Activated effector memory CD4-positive, alpha-beta T cell treated with Interleukin-2 at 50 U/mL for 16 hours (primary cell): ENCODE data around the gene PLTP.
A peak's percentile ranks its signal among the peaks of the same experiment; 100 is the strongest.
"Not testable (repeated sequence)": the region's sequence is repeated elsewhere in the genome, so short reads cannot be mapped to it uniquely, and the experiment has no call there.

Experiments used
- DNase-seq: peaks from one replicate; pipeline ENCODE4 v3.0.0-alpha.2; 2020

Gene PLTP

DNA sequence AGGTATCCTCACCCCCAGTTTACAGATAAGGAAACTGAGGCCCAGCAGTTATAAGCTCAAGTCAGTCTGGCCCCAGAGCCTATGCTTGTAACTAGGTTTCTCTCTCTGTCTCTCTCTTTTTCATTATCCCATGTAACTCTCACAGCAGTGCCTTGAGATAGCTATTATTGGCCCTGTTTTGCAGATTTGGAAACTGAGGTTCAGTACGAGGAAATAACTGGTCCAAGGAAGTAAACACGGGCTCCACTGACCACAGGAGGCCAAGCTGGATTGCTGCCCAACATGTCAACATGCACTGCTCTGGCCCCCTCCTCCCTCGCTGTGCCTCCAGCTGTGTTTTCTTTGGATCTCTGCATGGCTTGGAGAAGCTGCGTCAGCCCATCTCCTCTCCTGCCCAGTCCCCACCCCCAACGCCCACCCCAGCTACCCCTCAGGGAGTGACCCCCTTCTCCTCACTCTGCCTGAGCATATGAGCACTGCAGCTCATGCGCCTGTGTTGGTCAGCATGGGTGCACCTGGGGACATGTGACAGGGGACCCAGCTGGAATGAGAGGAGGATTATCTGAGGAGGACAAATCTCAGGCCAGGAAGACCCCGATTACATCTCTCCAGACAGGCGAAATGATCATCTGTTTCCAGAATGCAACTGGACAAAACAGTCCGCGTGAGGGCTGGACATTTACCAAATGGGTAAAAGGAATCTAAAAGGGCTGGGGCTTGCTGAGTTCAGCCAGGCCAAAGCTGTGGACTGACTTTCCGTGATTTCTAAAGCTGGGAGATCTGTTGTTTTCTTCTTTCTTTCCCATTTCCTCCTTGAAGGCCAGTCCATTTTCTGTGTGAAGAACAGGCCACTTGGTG lies 7.8 kb upstream of the PLTP start:
- DNase-seq: no peak

DNA sequence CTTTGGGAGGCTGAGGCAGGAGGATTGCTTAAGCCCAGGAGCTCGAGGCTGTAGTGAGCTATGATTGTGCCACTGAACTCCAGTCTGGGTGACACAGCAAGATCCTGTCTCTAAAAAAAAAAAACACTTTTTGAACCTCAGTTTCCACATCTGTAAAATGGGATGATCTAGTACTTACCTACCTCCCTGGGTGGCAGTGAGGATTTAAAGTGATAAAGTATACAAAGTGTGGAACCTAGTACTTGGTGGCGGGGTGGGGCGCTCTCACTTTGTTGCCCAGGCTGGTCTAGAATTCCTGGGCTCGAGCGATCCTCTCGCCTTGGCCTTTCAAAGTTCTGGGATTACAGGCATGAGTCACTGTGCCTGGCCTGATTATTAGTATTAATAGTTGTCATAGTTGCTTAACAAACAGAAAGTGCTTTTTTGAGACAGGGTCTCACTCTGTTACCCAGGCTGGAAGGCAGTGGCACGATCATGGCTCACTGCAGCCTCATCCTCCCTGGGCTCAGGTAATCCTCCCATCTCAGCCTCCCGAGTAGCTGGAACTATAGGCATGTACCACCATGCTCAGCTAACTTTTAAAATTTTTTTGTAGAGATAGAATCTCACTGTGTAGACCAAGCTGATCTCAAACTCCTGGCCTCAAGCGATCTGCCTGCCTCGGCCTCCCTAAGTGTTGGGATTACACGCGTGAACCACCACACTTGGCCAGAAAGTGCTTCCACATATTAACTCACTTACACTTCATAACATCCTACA lies 7.0 kb upstream of the PLTP start:
- DNase-seq: no peak

DNA sequence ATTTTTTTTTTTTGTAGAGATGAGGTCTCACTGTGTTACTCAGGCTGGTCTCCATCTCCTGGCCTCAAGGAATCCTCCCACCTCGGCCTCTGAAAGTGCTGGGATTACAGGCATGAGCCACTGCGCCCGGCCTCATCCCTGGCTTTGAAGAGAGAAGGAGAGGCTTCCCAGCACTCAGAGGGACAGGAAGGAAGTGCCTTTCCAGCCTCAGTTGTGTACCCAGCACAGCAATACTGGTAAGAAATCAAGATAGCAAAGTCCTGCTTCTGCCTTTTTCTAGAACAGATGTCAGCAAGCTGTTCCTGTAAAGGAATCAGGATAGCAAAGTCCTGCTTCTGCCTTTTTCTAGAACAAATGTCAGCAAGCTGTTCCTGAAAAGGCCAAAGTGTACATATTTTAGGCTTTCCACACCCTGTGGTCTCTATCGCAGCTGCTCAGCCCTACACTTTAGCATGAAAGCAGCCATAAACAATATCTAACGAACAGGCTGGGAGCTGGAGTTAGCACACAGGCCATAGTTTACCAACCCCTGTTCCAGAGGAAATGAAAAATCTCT lies 6.3 kb upstream of the PLTP start:
- no peak for DNase-seq

DNA sequence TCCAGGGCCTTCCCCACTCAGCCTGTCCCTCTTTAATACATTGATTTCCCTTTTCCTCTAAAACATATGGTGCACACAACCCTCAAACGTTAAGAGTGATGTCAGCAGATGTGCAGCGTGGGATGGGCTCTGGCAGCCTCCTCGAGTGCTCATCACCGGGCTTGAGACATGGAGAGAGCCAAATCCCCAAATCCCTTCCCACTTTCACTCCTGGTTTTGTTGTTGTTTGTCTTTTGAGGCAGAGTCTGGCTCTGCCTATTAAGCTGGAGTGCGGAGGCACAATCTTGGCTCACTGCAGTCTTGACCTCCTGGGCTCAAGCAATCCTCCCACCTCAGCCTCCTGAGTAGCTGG lies 5.8 kb upstream of the PLTP start:
- DNase-seq: no peak

DNA sequence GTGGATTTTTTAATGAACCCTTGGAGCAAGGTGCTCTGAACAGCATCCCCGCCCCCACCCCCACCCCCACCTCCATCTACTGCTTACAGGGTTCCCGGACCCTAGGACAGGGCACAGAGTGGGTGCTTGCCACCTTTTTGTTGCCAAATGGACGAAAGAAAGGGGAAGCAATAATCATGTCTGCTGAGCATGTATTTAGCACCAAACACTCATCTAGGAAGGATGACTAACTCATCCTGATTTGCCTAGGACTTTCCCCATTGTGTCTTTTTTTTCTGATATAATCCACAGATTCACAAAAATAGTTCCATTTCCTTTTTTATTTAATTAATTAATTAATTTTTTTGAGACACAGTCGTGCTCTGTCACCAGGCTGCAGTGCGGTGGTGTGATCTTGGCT lies 1.2 kb upstream of the PLTP start:
- no peak for DNase-seq

DNA sequence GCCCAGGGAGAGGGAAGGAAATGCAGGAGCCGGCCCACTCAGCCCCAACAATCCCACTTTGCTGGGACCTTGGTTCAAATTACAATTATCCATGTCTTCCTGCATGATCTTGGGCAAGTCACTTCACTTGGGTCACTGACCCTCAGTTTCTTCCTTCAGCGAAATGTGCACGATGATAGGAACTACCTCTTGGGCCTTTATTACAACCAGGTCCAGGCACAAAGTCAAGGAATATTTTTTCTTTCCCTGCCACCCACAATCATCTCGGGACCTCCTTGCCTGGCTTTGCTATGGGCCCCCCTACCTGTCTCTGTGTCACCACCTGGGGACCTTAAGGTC lies 358 bp upstream of the PLTP start:
- DNase-seq: no peak

DNA sequence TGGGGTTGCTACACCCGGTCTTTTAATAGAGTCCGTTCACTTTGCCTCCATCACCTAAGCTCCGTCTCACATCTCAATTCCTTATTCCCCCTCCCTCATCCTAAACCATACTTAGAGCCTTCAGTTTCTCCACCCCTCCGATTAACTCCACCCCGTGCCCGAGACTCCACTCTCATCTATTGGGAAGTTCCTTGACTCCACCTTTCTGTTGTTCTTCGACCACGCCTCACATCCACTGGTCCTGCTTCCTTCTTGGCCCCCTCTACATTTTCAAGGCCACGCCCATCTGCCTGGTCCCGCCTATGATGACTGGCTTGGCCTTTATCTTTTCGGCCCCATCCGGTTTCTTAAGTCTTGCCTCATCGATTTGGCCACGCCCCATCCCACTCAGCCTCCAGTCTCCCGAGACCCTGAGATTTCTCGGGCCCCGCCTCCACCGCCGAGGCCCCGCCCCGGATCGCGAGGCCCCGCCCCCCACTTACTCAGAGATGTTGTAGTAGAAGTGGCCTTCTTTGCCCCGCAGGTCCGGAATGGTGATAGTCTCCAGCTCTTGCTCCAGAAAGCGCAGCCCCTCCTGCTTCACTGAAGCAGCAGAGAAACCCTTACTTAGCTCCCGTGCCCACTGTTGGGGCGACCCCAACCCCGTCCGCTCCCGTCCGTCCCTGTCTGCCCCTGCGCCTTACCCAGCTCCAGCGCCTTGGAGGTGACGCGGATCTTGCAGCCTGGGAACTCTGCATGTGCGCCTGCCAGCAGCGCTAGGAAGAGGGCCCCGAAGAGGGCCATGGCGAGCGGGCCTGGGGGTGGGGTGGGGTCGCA lies 1.1 kb downstream of the PLTP start:
- peak; percentile 76 for DNase-seq

DNA sequence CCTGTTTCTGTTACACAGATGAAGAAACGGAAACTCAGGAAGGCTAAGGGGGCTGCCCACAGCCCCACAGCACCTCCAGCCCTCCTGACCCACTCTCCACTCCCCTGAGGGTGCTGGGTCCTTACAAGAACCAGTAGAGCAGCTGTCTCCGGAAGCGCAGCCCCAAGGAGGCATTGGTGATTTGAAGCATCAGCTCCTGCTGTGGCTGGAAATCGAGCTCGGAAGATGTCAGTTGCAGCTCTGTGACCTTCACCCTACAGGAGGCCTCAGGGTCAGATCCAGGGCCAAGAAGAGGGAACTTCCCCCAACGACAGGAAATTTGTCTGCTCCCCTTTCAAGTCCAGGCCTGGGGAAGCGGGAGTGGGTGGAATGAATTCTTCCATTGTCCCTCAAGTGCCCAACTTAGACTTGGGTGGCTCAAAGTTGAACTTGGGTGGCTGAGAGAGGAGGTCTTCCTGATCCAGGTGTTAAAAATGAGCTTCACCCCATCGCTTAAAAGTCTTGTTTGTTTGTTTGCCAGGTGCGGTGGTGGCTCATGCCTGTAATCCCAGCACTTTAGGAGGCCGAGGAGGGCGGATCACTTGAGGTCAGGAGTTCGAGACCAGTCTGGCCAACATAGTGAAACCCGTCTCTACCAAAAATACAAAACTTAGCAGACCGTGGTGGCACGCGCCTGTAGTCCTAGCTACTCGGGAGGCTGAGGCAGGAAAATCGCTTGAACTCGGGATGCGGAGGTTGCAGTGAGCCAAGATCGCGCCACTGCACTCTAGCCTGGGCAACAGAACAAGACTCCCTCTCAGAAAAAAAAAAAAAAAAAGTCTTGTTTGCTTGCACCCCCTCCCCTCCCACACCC lies 1.9 kb downstream of the PLTP start:
- DNase-seq: no peak

DNA sequence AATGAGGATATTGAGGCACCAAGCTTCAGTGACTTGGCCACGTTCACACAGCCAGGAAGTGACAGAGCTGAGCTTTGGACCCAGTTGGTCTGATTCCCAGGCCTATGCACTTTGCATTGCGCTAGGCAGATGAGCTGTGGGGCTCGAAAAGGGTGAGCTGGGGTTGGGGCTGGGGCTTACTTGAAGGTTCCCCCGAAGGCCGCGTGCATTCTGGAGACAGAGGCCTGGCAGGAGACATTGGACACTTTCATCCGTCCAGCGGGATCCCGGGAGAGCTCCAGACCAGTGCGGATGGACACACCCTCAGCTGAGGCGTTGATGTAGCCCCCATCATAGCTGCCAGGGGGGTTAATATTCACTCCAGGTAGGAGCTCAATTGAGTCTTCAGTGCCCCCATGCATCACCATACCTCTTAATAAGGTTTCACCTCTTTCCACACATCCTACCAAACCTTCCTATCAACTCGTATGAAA lies 2.6 kb downstream of the PLTP start:
- DNase-seq: no peak

DNA sequence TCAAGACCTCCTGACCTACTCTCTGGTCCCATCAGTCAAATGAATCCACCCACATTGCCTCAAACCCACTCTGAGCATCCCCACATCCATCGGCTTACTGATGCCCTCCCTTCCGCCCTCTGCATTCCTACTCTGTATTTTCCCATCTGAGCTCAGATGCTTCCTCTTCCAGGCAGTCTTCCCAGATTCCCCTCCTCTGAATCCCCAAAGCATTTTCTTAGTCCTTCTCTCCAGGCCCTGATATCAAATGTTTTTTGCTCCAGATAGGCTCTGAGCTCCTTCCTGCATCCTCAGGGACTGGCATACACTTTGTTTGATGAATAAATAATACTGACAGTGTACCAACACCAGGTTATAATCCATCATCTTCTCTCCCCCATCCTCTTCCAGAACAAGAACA lies 3.9 kb downstream of the PLTP start:
- DNase-seq: no peak

DNA sequence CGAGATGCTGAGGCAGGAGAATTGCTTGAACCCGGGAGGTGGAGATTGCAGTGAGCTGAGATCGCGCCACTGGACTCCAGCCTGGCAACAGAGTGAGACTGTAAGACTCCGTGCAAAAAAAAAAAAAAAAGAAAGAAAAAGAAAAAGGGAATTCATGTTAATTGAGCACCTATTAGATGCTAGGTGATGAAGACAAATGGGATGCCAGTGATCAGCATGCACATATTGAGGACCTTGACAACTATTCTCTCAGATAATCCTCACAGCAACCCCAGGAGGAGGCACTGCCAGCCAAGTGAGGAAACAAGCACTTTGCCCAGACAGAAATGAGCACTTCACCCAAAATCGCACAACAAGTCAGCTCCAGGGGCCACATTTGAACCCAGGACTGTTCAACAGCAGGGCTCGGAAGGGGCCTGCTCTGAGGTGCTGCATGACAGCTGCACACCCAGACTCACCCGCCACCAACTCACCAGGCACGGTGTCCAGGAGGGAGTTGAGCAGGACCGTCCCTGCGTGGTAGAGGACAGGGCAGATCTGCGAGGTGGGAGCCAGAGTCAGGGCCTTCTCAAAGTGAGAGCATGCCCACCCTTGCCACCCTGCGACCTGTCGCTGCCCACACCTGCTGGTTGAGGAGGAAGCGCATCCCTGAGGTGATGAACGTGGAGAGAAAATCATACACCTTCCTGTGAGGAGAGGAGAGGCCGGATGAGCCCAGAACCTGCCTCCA lies 4.6 kb downstream of the PLTP start:
- no peak for DNase-seq

DNA sequence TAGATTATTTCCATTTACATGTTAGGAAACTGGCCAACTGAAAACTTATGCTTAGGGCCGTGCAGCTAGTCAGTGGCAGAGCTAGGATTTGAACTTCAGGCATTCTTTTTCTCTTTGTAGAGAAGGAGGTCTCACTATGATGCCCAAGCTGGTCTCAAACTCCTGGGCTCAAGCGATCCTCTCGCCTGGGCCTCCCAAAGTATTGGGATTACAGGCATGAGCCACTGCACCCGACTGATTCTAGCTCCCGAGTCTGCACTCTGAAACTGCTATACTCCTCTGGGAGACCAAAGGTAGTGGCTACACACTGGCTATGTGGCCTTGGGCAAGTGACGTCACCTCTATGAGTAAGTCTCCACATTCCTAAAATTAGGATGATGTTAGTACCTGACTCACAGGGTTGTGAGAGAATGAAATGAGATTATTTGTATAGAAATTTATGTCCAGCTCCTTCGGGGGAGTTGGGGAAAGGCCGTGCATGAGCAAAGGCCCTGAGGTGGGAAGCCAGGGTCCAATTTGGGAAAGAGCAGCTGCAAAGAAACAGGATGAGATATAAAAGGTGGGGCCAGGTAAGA lies 6.4 kb downstream of the PLTP start:
- DNase-seq: no peak

DNA sequence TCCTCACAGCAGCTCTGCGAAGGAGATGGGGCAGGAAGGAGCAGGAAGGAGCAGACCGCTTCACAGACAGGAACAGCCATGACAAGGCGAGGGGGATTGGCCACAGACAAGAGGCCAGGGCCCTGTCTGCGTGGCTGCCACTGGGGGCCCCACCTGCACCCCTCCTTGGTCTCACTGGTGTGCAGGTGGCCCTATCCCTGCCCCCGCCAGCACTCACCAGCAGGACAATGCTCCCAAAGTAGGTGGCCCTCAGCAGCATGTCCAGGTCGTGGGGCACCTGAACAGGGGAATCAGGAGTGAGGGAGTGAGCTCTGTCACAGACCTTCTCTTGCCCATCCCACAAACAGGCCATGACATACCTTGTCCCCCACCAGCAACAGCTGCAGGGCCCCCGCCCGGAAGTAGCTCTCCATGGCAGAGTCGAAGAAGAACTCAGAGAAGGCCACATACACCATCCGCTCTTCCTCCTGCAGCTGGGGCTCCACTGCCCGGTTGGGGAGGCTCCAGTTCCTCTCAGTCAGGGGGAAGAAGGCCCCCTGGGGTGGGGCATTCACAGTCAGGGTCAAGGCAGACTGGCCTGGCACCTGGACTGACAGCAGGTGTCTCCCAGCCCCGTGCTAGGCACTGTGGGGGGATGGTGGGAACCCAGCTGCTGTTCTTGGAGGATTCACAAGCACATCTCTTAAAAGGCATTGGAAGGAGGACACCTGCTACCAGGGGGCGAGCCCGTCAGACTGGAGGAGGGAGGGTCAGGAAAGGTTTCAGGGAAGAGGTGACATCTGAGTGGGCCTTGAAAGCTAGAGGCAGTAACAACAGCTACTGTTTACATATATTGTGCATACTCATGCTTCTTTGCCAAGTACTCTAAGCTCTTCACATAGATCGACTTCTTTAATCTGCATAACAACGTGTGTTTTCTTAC lies 7.1 kb downstream of the PLTP start:
- DNase-seq: no peak

DNA sequence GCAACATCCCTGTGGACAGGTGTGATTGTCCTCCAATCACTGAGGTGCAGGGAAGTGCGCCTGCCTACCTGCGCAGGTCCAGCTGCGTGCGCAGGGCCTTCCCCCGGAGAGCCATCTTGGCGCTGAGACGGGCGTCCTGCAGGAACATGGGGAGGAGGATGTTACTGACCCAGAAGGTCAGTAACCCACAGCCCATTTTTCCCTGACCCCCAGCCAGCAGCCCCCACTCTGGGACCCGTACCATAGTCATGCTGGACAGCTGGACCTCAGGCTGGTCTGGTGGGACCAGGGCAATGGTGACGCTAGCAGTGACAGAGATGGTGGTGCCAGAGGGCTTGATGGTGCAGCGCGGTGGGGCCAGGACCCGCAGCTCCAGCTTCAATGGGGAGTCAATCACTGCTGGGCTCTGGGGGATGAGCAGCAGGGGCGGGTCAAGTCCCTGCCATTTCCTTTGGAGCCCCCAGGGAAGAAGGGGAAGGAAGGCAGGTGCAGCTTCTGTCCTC lies 9.7 kb downstream of the PLTP start:
- no peak for DNase-seq

DNA sequence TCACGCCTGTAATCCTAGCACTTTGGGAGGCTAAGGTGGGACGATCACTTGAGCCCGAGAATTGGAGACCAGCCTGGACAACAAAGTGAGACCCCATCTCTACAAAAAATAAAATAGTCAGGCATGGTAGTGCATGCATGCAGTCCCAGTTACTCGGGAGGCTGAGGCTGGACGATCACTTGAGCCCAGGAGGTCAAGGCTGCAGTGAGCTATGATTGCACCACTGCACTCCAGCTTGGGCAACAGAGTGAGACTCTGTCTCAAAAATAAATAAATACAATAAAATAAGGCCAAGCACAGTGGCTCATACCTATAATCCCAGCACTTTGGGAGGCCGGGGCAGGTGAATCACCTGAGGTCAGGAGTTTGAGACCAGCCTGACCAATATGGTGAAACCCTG lies 10.6 kb downstream of the PLTP start:
- not testable (repeated sequence) for DNase-seq

DNA sequence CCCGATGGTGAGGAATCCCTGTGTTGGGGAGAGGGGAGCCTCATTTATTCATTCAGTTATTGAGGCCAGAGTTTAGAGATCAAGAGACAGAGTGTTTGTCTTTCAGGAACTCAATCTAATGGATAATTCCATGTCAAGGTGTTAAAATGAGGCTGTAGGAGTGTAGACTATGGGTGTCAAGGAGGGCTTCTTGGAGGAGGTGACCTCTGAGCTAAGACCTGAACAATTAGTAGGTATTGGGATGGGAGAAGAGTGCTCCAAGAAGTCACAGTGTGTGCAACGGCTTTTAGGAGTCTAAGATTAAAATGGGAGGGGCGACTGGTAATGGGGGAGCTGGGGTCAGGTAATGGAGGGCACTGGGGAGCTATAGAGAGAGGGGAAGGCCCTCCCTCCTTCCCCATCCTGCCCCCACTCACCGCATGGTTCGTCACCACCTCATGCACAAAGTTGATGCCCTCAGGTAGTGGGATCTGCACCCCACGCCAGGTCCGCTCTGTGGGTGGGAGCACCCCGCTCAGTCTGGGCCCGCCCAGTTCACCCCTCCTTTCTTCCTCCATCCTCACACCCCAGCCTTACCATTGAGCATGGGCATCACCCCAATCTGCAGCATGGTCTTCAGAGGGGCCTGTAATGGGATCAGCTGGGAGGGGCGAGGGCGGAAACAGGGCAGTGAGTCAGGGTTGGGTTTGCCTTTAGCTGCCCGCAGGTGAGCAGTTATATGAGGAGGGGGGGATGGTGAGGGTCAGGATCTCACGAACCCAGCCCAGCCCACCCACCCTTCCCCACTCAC lies 12.7 kb downstream of the PLTP start:
- no peak for DNase-seq

DNA sequence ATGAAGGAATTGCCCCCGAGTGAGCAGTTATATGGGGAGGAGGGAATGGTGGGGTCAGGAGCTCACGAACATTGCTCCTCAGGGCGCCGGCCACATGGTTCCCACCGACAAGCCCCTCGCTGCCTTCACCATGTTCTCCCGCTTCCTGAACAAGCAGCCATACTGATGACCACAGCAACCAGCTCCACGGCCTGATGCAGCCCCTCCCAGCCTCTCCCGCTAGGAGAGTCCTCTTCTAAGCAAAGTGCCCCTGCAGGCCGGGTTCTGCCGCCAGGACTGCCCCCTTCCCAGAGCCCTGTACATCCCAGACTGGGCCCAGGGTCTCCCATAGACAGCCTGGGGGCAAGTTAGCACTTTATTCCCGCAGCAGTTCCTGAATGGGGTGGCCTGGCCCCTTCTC lies 13.7 kb downstream of the PLTP start:
- DNase-seq: no peak

DNA sequence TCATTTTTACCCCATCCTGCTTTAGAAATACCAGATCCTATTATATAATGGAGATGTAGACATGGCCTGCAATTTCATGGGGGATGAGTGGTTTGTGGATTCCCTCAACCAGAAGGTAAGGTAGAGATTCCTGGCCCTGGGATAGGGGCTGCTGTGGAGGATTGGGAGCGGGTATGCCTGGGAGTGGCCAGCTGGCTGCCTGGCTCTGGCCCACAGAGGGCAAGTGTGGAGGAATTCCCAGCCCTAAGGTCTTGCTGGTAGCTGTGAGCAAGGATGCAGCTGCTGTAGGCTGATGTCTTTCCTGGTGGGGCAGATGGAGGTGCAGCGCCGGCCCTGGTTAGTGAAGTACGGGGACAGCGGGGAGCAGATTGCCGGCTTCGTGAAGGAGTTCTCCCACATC lies 14.3 kb downstream of the PLTP start:
- no peak for DNase-seq

DNA sequence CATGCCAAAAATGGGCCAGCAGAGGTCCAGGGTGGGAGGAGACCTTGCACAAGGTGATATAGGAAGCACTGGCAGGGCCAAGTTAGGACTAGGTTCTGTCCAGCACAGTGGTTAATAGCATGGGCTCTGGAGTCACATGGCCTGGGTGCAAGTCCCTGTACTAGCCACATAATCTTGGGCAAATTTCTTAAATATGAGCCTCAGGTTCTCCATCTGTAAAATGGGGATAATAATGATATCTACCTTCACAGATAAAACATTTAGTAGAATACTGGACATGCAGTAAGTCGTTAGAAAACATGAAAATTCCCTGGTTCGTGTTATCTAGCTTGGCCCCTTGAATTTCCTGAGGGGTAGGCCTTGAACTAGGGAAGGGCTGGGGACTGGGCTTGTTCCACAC lies 14.7 kb downstream of the PLTP start:
- no peak for DNase-seq
